Choroid plexus epithelial cell (primary cell): ENCODE data around the gene SUPT5H.
A peak's percentile ranks its signal among the peaks of the same experiment; 100 is the strongest.
"Not testable (repeated sequence)": the region's sequence is repeated elsewhere in the genome, so short reads cannot be mapped to it uniquely, and the experiment has no call there.

Experiments
- DNase-seq: peaks from one replicate; pipeline ENCODE4 v3.0.0-alpha.2; 2010; ENCODE audit warnings: low read depth
- H3K4me3 ChIP-seq: 2 replicates; pipeline ENCODE4 v1.5.1; 2011; ENCODE audit warnings: low read depth, mild to moderate bottlenecking, control low read depth, low read length, moderate library complexity
- CTCF ChIP-seq: conservative IDR thresholded peaks from 2 replicates; pipeline ENCODE4 v1.5.1; 2011; ENCODE audit warnings: low read depth, mild to moderate bottlenecking, control low read depth, inconsistent platforms, low read length, moderate library complexity

Gene SUPT5H

GRCh38 chr19:39470724-39471339 is 25.4 kb downstream of the SUPT5H start:
- no peak overlapping the region for H3K4me3 ChIP-seq
- TF ChIP-seq CTCF, result no peak
- DNase-seq, result no peak

- no peak for TF ChIP-seq CTCF
- no peak for DNase-seq
- no peak overlapping the region for H3K4me3 ChIP-seq
Observed at GRCh38 chr19:39471756-39472536, 26.6 kb downstream of the SUPT5H start.

- no peak for DNase-seq
- no peak overlapping the region for H3K4me3 ChIP-seq
- TF ChIP-seq CTCF, result no peak
Observed at GRCh38 chr19:39472746-39473442, 27.5 kb downstream of the SUPT5H start.

- DNase-seq, result no peak
- no peak overlapping the region for H3K4me3 ChIP-seq
- no peak for TF ChIP-seq CTCF
Observed at GRCh38 chr19:39473443-39473960, 28.1 kb downstream of the SUPT5H start.

- peak; percentile 47 for DNase-seq
- TF ChIP-seq CTCF, result peak; percentile 90
- no peak overlapping the region for H3K4me3 ChIP-seq
Observed at GRCh38 chr19:39474139-39474620, 28.8 kb downstream of the SUPT5H start.

GRCh38 chr19:39475748-39476147 is 30.4 kb downstream of the SUPT5H start:
- no peak for DNase-seq
- H3K4me3 ChIP-seq, result no peak overlapping the region
- no peak for TF ChIP-seq CTCF

- not testable (repeated sequence) for DNase-seq, H3K4me3 ChIP-seq
Observed at GRCh38 chr19:39479319-39479801, 34.0 kb downstream of the SUPT5H start.
